Right lobe of liver (tissue), 4 donors: Measurements from ENCODE around the gene PPP4R2.

Experiments
- CTCF ChIP-seq, 4 donors: fragments of 200-600 bp in 3 of 4; fragments of 450-650 bp in 1 of 4; IDR thresholded peaks; one replicate each; pipeline versions ENCODE4 v1.5.1 to v1.8.0; 2016 to 2022; ENCODE audit warnings: antibody characterized with exemption in 4 of 4, mild to moderate bottlenecking in 2 of 4
- POLR2A ChIP-seq: fragments of 450-650 bp; IDR thresholded peaks from one replicate; pipeline ENCODE4 v1.6.1; 2017; ENCODE audit warnings: antibody characterized with exemption, mild to moderate bottlenecking
- donor health status: DM: no; HTN: no; CAD: no.
- donor health status: DM: no; HTN: no; CAD: no.
- donor health status: DM: no; HTN: yes; CAD: no.

- TF ChIP-seq CTCF (IDR thresholded peaks at IDR 0.05) (no peak), POLR2A (no peak)
These were observed 28.3 kb upstream of the PPP4R2 start for GRCh38 chr3:72968266-72968664.
